ENCODE data around the gene APP.

The APP gene

GRCh38 chr21:25871566-25871965, 299.0 kb downstream of the APP start:
- H3K27ac ChIP-seq, result no peak overlapping the region
- TF ChIP-seq CTCF (IDR thresholded peaks at IDR 0.05) (peak; percentile 24; the same call in 1 of the 2 replicates), ZFX (IDR thresholded peaks at IDR 0.05; ENCODE audit: borderline replicate concordance) (no peak)

- H3K27ac ChIP-seq, result no peak overlapping the region
- TF ChIP-seq CTCF (IDR thresholded peaks at IDR 0.05) (no peak), ZFX (IDR thresholded peaks at IDR 0.05; ENCODE audit: borderline replicate concordance) (no peak)
Measured at GRCh38 chr21:25870084-25870483, 300.5 kb downstream of the APP start.

- TF ChIP-seq CTCF (IDR thresholded peaks at IDR 0.05) (no peak), ZFX (IDR thresholded peaks at IDR 0.05; ENCODE audit: borderline replicate concordance) (no peak)
- H3K27ac ChIP-seq, result no peak overlapping the region
Measured at GRCh38 chr21:25867061-25867460, 303.5 kb downstream of the APP start.

- no peak overlapping the region for H3K27ac ChIP-seq
- TF ChIP-seq CTCF (IDR thresholded peaks at IDR 0.05), result no peak
- TF ChIP-seq ZFX (IDR thresholded peaks at IDR 0.05; ENCODE audit: borderline replicate concordance), result no peak
Measured at GRCh38 chr21:25863747-25864146, 306.8 kb downstream of the APP start.

GRCh38 chr21:25863031-25863430, 307.5 kb downstream of the APP start:
- TF ChIP-seq ZFX (IDR thresholded peaks at IDR 0.05; ENCODE audit: borderline replicate concordance) (no peak), CTCF (IDR thresholded peaks at IDR 0.05) (no peak)
- no peak overlapping the region for H3K27ac ChIP-seq

GRCh38 chr21:25862596-25862995, 308.0 kb downstream of the APP start:
- no peak overlapping the region for H3K27ac ChIP-seq
- no peak for TF ChIP-seq ZFX (IDR thresholded peaks at IDR 0.05; ENCODE audit: borderline replicate concordance)
- TF ChIP-seq CTCF (IDR thresholded peaks at IDR 0.05), result peak; percentile 89

GRCh38 chr21:25862112-25862511, 308.5 kb downstream of the APP start:
- TF ChIP-seq CTCF (IDR thresholded peaks at IDR 0.05), result no peak
- TF ChIP-seq ZFX (IDR thresholded peaks at IDR 0.05; ENCODE audit: borderline replicate concordance), result no peak
- no peak overlapping the region for H3K27ac ChIP-seq

Measured in 22Rv1 (cell line).